HG03108 (cell line): ENCODE measurements around the gene PRDM16.

Experiments used
- ATAC-seq: cut with Tn5 transposase; IDR thresholded peaks from one replicate; pipeline ENCODE4 v1.9.1; 2021; ENCODE audit warnings: moderate library complexity; ENCODE audit not compliant: unreplicated experiment

PRDM16 gene

DNA sequence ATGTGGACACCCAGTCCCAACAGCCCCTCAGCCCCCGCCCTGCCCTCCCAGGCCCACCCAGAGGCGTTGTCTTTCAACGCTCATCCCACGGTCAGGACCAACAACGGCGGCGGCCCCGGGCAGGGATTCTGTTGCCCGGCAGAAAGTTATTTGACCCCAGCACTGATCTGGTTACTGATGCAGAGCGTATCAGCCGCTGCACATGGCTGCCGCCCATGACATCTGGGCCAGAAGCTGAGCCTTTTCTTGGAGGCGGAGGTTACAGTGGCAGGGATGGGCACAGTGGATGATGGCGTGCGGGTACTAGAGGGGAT is 258.3 kb downstream of the PRDM16 start:
- ATAC-seq: no peak

DNA sequence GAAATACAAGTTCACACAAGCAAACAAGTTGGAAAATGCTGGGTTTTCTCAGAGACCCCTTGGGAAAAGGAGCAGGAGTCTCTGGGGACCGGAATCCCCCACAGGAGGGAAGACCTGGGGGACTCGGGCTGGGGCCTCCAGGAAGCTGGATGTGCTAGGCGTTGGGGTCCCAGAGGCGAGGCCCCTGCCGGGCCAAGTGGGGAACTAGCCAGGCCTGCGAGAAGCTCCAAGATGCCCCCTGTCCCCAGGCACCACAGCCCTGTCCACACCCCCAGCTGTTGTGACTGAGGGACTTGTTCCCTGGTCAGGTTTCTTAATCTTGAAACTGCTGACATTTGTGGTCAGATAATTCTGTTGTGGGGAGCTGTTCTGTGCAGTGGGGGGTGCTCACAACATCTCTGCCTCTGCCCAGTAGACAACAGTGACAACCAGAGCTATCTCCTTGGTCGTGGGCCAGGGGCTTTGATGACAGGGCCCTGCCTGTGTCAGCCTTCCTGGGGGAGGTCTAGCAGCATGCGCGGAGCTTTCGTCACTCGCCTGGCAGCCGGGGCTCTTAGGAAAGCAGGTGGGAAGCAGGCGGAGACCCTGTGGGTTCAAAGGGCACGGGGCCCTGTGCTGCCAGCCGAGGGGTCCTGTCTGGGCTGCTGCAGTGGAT is 259.1 kb downstream of the PRDM16 start:
- no peak for ATAC-seq

DNA sequence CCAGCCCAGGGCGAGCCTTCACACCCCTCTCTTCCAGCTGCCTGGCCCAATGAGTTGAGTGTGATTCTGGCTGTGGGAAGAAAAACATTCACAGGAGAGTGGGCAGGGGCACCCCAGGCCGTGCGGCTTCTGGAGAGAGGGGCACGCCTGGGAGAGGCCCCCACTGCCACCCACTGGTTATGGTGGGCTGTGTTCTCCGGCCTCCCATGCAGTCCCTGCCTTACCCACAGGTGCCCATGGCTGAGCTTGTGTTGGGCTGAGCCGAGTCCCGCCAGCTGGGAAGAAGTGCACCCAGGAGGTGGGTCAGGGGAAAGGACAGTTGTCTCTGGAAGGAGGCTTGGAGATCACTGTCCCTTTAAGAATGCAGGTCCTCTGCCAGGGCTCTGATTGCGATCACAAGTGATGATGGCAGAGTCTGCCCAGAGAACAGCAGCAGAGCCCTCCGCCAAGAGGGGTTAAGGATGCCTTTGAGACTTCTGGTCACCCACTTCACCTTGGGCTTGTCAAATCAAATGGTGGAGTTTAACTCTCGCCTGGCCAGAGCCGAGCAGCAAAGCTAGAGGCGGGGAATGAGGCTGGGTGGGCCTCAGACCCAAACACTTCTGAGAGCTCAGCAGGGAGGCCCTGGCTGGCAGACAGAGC is 260.8 kb downstream of the PRDM16 start:
- no peak for ATAC-seq

DNA sequence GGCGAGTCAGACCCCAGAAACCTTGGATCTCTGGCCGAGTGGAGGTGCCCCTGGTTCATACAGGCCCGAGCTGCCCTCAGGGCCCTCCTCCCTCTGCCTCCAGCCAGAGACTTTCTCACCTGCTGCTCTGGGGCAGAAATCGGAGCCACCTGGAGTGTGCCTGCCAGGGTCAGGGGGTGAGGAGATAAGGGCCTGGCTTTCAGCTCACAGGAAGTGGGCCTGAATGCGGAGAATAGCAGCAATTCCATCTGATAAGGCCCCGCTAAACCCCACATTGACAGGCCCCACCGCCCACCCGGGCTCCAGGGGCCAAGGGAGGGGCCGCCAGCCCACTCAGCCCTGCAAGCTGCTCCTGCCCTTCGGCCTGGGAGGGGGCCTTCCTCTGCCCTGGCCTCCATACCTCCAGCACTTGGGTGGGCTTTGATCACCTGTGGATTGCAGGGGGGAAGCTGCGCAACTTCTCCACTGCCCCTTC is 261.8 kb downstream of the PRDM16 start:
- ATAC-seq: no peak

DNA sequence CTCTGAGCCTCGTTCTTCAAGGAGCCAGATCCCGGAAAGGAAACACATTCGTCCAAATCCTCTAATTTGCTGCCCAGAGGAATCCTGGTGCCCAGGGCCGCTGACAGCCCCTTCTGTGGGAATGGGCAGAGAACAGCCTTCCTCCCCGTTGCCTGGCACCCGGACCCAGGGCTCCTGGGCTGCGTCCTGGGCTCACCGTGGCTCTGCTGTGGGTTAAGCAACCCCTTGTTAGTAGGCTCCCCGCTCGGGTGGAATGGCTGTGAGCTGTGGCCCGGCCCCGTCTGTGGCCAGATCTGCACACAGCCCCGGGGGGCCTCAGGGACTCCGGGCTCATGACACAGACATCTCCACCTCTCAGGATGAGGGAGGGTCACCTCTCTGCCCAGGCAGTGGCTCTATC is 262.6 kb downstream of the PRDM16 start:
- no peak for ATAC-seq

DNA sequence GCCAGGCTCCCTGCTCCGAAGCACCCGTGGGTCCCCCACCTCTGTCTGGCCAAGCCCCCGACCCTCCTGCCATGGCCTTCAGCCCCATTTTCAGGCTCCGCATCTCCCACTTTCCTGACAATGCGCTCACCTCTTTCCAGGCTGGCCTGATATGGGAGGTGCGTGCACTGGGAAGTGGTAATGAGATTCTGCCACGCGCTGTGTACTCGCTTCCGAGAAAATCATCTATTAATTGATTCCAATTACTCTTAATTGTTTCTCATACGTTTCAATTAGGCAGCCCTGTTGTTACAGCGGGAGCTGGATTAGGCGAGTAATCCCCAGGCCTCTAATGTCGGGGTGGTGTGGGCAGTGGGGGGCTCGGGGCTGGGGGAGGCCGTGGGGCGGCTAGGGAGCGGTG is 263.0 kb downstream of the PRDM16 start:
- no peak for ATAC-seq

DNA sequence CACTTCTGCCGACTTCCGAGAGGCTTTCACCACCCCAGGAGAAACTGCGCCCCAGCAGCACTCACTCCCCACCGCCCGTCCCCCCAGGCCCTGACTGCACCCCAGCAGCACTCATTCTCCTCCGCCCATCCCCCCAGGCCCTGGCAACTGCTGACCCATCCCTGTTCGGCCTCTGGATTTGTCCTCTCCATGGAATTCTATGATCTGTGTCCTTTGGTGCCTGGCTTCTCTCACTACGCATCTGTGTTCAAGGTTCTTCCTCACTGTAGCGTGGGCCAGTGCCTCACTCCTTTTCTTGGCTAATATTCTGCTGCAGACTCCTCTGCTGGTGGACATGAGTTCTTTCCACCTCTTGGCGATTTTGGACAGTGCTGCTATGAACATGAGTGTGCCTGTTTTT is 263.7 kb downstream of the PRDM16 start:
- ATAC-seq: no peak

DNA sequence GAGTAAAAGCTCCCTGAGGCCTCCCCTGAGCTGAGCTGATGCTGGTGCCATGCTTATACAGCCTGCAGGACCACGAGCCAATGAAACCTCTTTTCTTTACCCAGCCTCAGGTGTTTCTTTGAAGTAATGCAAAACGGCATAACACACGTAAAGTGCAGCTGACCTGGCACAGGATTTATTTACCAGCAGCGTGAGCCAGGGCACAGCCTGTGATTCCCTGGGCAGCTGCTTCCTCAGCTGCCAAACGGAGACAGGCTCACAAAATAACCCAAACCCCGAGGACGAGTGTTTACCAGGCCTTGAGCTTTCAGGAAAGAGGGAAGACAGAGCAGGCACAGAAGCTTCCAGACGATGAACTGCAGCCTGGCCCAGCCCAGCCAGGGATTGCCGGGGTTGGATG is 264.9 kb downstream of the PRDM16 start:
- ATAC-seq: no peak

DNA sequence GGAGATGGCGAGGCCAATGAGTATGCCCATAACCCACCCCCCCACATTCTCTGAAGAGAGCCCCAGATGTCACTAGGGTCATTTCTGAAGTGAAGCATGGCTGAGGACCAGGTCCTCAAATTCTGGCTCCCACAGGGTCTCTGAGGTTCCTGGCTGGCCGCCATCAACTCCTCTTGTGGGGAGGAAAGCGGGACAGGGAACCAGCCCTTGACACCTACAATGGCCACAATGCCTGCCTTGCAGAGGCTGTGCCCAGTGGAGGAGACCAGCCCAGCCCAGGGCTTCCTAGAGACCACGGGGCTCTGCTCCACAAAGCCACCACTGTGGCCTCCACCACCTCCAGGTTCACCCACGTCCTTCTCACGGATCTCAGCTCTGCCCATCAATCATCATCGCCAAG is 265.4 kb downstream of the PRDM16 start:
- ATAC-seq: no peak

DNA sequence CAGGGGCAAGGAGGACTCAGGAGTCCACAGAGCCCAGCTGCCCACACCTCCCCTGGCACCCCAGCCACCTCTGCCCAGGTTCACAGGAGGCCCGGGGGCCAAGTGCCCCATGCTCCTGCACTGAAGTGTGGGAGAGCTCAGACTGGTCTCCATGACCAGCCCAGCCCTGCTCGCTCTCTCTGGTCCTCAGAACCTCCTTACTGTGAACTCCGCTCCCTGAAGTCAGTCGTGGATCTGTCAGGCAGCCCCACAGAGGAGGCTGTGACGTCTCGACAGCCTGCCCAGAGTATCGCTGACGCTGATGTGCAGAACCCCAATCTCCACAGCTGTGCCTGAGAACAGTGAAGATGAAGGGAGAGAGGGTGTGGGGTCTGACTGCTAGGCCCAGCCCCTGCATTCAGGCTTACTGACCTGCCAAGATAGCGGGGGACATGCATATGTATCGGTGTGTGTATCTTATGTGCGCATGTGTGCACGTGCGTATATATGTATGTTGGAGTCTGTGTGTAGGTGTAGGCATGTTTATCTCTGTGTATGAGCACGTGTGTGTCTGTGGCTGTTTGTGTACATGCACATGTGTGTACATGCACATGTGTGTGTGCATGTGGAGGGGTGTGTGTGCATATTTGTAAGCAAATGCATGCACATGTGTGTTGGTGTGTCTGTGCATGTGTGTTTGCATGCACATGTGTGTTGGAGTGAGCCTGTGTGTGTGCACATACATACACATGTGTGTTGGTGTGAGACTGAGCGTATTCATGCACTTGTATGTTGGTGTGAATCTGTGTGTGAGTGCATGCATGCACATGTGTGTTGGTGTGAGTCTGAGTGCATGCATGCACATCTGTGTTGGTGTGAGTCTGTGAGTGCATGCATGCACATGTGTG is 267.0 kb downstream of the PRDM16 start:
- ATAC-seq: no peak

DNA sequence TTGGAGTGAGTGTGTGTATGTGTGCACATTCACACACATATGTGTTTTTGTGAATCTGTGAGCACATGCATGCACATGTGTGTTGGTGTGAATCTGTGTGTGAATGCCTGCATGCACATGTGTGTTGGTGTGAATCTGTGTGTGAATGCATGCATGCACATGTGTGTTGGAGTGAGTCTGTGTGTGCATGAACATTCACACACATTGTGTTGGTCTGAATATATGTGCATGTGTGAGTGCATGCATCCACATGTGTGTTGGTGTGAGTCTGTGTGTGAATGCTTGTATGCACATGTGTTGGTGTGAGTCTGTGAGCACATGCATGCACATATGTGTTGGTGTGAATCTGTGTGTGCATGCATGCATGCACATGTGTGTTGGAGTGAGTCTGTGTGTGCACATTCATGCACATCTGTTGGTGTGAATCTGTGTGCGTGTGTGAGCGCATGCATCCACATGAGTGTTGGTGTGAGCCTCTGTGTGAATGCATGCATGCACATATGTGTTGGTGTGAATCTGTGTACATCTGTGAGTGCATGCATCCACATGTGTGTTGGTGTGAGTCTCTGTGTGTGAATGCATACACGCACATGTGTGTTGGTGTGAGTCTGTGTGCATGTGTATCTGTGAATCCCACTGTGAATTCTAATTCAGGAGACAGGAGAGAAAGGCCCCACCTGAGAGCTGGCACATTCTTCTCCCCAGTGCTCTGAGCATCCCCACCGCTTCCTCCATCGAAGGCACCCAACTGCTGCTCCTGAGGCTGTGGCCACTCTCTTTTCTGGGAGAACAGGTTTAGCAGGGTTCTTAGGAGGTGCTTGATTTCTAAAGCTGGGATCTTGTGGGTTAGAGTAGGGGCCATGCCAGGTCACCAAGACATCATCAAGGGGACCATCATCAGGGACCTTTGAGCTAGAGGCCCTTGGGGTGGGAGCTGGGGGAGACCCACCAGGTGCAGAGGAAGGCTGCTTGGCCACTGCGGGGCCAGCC is 267.9 kb downstream of the PRDM16 start:
- no peak for ATAC-seq

DNA sequence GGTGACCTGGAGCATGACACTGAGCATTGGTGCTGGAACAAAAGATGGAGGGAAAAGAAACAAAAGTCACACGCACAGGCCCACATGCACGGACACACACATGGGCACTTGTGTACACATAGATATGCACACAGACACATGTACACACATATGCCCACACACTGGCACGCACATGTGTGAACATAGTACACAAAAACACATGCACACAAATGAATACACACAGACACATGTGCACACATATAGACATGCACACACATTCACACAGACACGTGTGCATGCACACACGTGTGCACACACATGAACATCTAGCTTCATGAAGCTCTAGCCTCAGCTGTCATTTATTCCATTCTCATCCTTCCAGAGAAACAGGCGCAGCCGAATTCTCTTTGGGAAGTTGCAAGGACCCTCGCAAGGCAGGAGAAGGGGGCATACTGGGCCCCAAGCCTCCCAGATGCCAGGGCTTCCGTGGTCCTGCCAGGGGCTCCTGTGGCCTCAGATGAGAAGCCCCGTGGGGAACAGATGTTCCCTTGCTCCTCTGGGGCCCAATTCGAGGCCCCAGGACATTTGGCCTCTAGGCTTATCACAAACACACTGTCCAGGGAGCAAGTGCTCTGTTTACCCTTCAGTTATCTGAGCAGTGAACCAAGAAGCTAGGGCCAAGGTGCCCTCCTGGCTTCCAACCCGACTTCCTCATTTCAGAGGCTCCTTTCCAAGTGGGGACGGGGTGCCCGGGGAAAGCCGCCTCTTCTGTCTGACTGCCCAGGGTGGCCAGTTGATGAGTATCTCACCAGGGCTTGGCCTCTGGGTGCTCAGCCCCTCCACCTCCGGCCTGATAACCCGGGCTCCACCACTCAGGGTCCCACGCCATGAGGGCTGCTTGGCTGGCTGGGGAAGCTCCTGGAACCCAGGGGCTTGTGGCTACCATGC is 269.1 kb downstream of the PRDM16 start:
- ATAC-seq: no peak

DNA sequence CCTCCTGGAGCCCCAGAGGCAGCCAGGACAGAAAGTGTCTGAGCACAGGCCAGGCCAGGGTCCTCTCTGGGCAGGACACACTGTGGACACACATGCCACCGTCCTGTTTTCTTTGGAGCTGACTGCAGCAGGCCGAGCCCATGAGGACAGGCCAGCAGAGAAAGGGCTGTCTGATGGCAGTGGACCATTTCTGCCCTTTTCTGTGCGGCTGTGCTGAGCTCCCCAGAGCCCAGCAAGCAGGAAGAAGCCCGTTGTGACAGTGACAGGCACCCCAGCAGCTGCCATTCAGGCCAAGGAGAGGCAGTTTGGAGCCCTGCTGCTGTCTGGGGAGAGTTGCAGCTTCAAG is 269.7 kb downstream of the PRDM16 start:
- ATAC-seq: no peak

DNA sequence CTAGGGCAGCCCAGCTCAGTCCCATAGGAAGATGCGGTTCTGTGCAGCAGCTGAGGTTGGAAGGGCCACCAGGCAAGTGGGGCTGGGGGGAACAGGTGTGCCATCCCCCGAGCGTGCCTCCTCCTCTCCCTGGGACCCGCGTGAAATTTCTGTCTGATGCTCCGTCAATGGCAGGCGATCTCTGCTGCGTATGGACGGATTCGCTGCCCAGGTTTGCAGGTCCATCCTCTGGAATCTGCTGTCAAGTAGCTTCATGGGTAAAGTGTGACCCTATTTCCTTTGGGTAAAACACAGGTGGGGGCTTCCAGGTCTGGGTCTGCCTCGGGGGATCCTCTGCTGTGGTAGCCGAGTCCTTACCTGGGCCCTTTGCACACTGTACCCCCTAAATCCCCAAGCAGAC is 270.9 kb downstream of the PRDM16 start:
- no peak for ATAC-seq

DNA sequence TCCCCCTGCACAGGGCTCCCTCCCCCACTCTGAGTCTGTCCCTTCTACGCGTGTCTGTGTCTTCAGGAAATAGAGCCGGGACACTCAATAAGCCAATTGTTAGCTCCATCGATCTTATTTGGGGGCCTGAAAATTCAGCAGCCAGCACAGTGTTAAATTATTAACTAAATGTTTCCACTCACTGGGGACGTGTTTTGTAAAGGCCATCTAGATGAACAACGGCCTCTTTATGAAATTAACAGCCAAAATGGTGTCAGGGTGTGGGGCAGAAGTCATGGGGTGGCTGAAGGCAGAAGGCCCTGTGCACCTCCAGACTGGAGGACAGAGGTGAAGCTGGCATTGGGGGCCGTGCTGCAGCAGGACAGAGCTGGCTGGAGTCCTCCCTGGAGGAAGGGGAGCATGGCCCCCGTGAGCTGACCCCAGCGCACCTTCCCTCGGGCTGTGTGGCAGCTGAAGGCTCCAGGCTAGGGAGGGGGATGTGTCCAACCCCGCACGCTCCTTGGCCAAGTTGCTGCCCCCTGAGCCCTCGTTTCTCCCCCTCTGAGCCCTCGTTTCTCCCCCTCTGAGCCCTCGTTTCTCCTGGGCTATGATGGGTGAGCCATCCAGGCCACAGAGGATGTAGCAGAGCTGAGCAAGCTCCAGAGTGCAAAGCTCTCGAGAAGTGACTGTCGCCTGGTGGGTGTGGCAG is 271.7 kb downstream of the PRDM16 start:
- ATAC-seq: no peak

DNA sequence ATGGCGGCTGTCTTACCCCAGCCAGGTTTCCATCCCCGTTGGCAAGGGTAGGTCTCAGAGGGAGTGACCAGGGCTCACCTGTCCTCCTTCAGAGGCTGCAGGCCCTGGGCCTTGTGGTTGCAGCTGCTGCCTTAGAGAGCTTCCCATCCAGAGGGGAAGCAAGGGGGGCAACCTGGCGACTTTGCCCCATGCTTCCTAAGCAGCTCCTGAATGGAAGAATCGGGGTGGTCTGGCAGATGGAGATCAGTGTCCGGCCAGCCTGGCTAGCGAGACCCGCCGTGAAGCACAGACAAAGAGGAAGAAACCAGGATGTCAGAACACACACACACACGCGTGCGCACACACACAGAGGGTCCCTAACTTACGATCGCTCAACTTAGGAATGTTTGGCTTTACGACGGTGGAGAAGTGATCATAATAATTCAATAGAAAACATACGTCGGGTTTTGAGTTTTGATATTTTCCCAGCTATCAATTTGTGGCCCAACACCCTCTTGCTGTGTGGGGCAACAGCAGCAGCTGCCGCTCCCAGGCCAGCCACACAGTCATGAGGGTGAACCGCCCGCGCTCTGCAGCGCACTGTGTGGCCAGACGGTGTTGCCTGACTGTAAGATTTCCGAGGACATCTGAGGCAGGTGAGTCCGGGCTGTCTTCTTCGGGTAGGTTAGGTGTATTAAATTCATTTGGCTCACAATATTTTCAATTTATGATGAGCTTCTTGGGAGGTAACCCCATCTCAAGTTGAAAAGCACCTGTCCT is 272.4 kb downstream of the PRDM16 start:
- ATAC-seq: no peak

DNA sequence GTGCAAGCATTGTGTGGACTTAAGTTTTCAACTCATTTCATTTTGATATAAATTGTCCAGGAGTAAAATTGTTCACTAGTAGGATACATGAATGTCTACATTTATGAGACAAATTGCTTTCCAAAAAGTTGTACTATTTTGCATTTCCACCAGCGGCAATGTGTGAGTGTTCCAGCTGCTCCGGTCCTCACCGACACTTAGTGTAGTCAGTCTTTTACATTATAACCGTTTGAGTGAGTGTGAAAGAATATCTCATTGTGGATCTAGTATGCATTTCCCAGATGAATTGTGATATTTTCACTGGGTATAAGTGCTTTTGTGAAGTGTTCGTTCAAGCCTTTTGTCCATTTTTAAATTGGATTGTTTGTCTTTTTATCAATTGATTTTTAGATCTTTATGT is 274.0 kb downstream of the PRDM16 start:
- no peak for ATAC-seq

DNA sequence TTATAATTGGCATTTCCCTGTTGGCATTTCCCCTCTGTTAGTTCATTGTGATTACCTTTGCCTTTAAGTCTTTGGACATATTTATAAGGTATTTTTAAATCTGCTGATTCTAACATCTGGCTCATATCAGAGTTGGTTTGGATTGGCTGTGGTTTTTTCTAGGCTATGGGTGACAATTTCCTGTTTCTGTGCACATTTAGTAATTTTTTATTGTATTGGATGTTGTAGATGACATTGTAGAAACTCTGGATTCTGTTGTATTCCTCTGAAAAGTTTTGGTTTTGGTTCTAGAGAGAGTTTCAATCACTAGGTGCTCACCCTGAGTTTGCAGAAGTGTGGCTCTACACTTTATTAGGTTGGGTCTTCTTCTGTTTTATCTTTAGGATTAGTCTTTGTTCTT is 275.4 kb downstream of the PRDM16 start:
- ATAC-seq: no peak

DNA sequence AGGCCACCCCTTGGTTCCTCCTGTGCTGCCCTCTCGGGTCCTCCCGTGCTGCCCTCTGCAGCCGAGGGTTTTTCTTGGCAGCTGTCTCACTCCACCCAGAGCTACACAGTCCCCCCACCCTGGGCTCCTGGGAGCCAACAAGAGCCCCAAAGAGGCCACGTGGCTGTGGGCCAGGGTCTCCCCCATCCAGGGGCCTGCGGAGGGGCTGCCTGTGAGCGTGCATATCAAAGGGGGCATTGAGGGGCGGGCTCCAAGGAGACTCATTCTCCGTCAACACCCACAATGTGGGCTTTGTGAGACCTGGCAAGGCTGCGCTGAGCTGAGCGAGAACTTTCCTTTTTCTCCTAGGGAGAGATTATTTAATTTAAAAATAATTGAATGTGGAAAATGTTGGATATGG is 276.8 kb downstream of the PRDM16 start:
- no peak for ATAC-seq
